HepG2 (cell line): ENCODE measurements around the gene IL1RL2. TPM values are rescaled to one million over a fixed set of nuclear protein-coding genes. Genes with fewer than 3 reads are reported as not detected.

Experiments used
- ATAC-seq: fragments of 200-7000 bp; cut with Tn5 transposase; 3 replicates; pipeline ENCODE4 v1.9.1; 2020; ENCODE audit warnings: mild to moderate bottlenecking, moderate library complexity
- BruUV-seq: library from RNA; stranded (reverse); fragments of 400-500 nt; replicated peaks from 2 replicates; lab custom pipeline; 2021; lab: Mats Ljungman, UMichigan
- CTCF ChIA-PET: fragments of 300-600 bp; formaldehyde crosslinking; extraction: SDS; loops from one replicate; lab custom pipeline; 2021; ENCODE audit warnings: low total read pairs, inconsistent platforms, low intra/inter-chr PET ratio; lab: Yijun Ruan, JAX
- POLR2A ChIA-PET: fragments of 350-600 bp; sonication (Branson Sonifier 250); formaldehyde crosslinking; loops from one replicate; lab custom pipeline; 2020; ENCODE audit warnings: antibody characterized with exemption, inconsistent platforms; lab: Yijun Ruan, JAX
- DNase-seq: peaks from one replicate; pipeline ENCODE4 v3.0.0-alpha.2; 2015; ENCODE audit warnings: low spot score
- FAIRE-seq: peaks from 3 replicates; lab custom pipeline; 2011; peaks lifted over from hg19 to GRCh38; lab: Jason Lieb, UNC
- H2AFZ ChIP-seq: one replicate; pipeline ENCODE4 v1.6.1; 2011; ENCODE audit warnings: low read length, inconsistent platforms
- H3K27ac ChIP-seq: fragments of 300-600 bp; 3 replicates; pipeline ENCODE4 v1.8.0; 2011; ENCODE audit warnings: mixed run types, mild to moderate bottlenecking, mixed read lengths, low read length, inconsistent platforms; ENCODE audit not compliant: insufficient read depth; ENCODE audit errors: extremely low read length
- H3K27me3 ChIP-seq, 2 experiments: fragments of 200-600 bp in 1 of 2; 2 replicates in 1 of 2; 3 replicates in 1 of 2; pipeline versions ENCODE4 v1.6.0 to v1.8.0; 2011; ENCODE audit warnings: low read length in 2 of 2, mild to moderate bottlenecking in 2 of 2, moderate library complexity in 2 of 2, inconsistent platforms in 1 of 2; ENCODE audit not compliant: insufficient read depth in 2 of 2, control insufficient read depth in 1 of 2
- H3K36me3 ChIP-seq, 2 experiments: fragments of 200-600 bp in 1 of 2; replicated peaks in 1 of 2; 2 replicates in 1 of 2; 3 replicates in 1 of 2; pipeline versions ENCODE4 v1.5.1 to v1.8.0; 2011; ENCODE audit warnings: low read length in 2 of 2, inconsistent platforms in 1 of 2; ENCODE audit not compliant: insufficient read depth in 2 of 2, control insufficient read depth in 1 of 2
- H3K4me1 ChIP-seq: 2 replicates; pipeline ENCODE4 v1.5.1; 2012; ENCODE audit warnings: low read length, inconsistent platforms; ENCODE audit not compliant: insufficient read depth
- H3K4me2 ChIP-seq: 2 replicates; pipeline ENCODE4 v1.6.0; 2011; ENCODE audit warnings: low read depth, low read length, inconsistent platforms
- H3K4me3 ChIP-seq, 3 experiments: fragments of 200-600 bp in 1 of 3; sonication (generic), shearing (Covaris generic) in 1 of 3; replicated peaks in 1 of 3; 2 replicates each; pipeline ENCODE4 v1.5.1; 2011 to 2016; ENCODE audit warnings: low read length in 3 of 3, inconsistent platforms in 2 of 3, low read depth in 2 of 3, mild to moderate bottlenecking in 2 of 3, control low read depth in 1 of 3, mixed read lengths in 1 of 3; ENCODE audit not compliant: insufficient read depth in 1 of 3
- H3K79me2 ChIP-seq: one replicate; pipeline ENCODE4 v1.6.1; 2011; ENCODE audit warnings: low read length, inconsistent platforms; ENCODE audit not compliant: insufficient read depth
- H3K9ac ChIP-seq: 2 replicates; pipeline ENCODE4 v1.6.0; 2011; ENCODE audit warnings: mild to moderate bottlenecking, low read depth, low read length, inconsistent platforms; ENCODE audit not compliant: insufficient read depth
- H3K9me3 ChIP-seq: 2 replicates; pipeline ENCODE4 v1.5.1; 2012; ENCODE audit warnings: mild to moderate bottlenecking, low read length
- H4K20me1 ChIP-seq: 2 replicates; pipeline ENCODE4 v1.6.0; 2011; ENCODE audit warnings: inconsistent platforms, mild to moderate bottlenecking, low read length, moderate library complexity; ENCODE audit not compliant: insufficient read depth
- CBX5 ChIP-seq: sonication (generic); formaldehyde crosslinking; IDR thresholded peaks from 2 replicates; pipeline ENCODE4 v1.4.0; 2020; ENCODE audit warnings: missing genetic modification reagents, borderline replicate concordance
- FOSL1 ChIP-seq: sonication (generic); formaldehyde crosslinking; IDR thresholded peaks from 2 replicates; pipeline ENCODE4 v1.9.0; 2021; ENCODE audit warnings: missing genetic modification reagents, borderline replicate concordance
- HMGXB4 ChIP-seq, 2 experiments: sonication (generic) in 1 of 2; formaldehyde crosslinking in 1 of 2; IDR thresholded peaks; 2 replicates each; pipeline versions ENCODE4 v1.4.0 to v1.6.1; 2018 to 2020; ENCODE audit warnings: missing genetic modification reagents in 2 of 2, borderline replicate concordance in 1 of 2, low read depth in 1 of 2, mild to moderate bottlenecking in 1 of 2, missing biosample characterization in 1 of 2
- TAF15 ChIP-seq: fragments of 200-400 bp; formaldehyde crosslinking; IDR thresholded peaks from one replicate; pipeline ENCODE4 v1.6.1; 2018; ENCODE audit warnings: mild to moderate bottlenecking, low read depth, low read length; ENCODE audit not compliant: poor library complexity, severe bottlenecking
- TOPORS ChIP-seq: sonication (generic); formaldehyde crosslinking; IDR thresholded peaks from 2 replicates; pipeline ENCODE4 v1.8.0; 2023; ENCODE audit warnings: mild to moderate bottlenecking, missing genetic modification reagents
- ZBTB25 ChIP-seq: IDR thresholded peaks from 2 replicates; pipeline ENCODE4 v1.6.1; 2018; ENCODE audit warnings: missing genetic modification reagents
- ZBTB26 ChIP-seq: IDR thresholded peaks from 2 replicates; pipeline ENCODE4 v1.6.1; 2016; ENCODE audit warnings: missing compliant biosample characterization, missing genetic modification reagents, borderline replicate concordance
- ZFP41 ChIP-seq: sonication (generic); formaldehyde crosslinking; IDR thresholded peaks from 2 replicates; pipeline ENCODE4 v1.4.0; 2020; ENCODE audit warnings: mild to moderate bottlenecking, missing genetic modification reagents, borderline replicate concordance
- ZMYM4 ChIP-seq: sonication (generic); formaldehyde crosslinking; IDR thresholded peaks from 2 replicates; pipeline ENCODE4 v1.8.1; 2023; ENCODE audit warnings: mild to moderate bottlenecking, missing genetic modification reagents
- ZNF143 ChIP-seq: sonication (generic); formaldehyde crosslinking; IDR thresholded peaks from 2 replicates; pipeline ENCODE4 v1.4.0; 2020; ENCODE audit warnings: missing genetic modification reagents
- ZNF430 ChIP-seq: sonication (generic); formaldehyde crosslinking; IDR thresholded peaks from 2 replicates; pipeline ENCODE4 v1.9.0; 2021; ENCODE audit warnings: mild to moderate bottlenecking, missing genetic modification reagents
- ZNF841 ChIP-seq: sonication (generic); formaldehyde crosslinking; IDR thresholded peaks from 2 replicates; pipeline ENCODE4 v1.8.1; 2023; ENCODE audit warnings: missing genetic modification reagents, borderline replicate concordance
- ZNF891 ChIP-seq: sonication (generic); formaldehyde crosslinking; IDR thresholded peaks from 2 replicates; pipeline ENCODE4 v1.5.0; 2020; ENCODE audit warnings: mild to moderate bottlenecking, missing genetic modification reagents
- ZSCAN12 ChIP-seq: sonication (generic); formaldehyde crosslinking; IDR thresholded peaks from 2 replicates; pipeline ENCODE4 v1.9.0; 2021; ENCODE audit warnings: mild to moderate bottlenecking, missing genetic modification reagents
- ZSCAN9 ChIP-seq: IDR thresholded peaks from 2 replicates; pipeline ENCODE4 v1.6.1; 2016; ENCODE audit warnings: borderline replicate concordance
- WGBS: methylation state at CpG from one replicate; pipeline ENCODE4 v1.1.6; 2017; ENCODE audit warnings: low lambda C conversion rate; 5-methylcytosine and 5-hydroxymethylcytosine counted together
- in situ Hi-C: cut with HindIII; loops from 2 replicates; pipeline ENCODE4 v1.10.0; 2017; ENCODE audit warnings: low pct_unique_long_range_greater_than_20kb; ENCODE audit not compliant: extremely low pct_ligation_motif_present
- intact Hi-C: fragments of 100-400 bp; cut with micrococcal nuclease; formaldehyde crosslinking; loops from one replicate; pipeline ENCODE4 v1.10.0; 2022; ENCODE audit not compliant: unreplicated experiment
- polyA plus RNA-seq, 8 experiments: library from polyadenylated mRNA; depleted of rRNA in 3 of 8; stranded (reverse) in 7 of 8; unstranded in 1 of 8; fragments of >200 nt; fragmentation: Illumina TruSeq in 4 of 8; extraction: Trizol in 4 of 8; gene quantifications; 2 replicates each; pipeline versions ENCODE4 v1.2.1 to v1.2.3, GENCODE V29; 2011 to 2016; ENCODE audit warnings: low read depth in 4 of 8, missing spikeins in 1 of 8, mixed read lengths in 1 of 8; ENCODE audit not compliant: insufficient read depth in 1 of 8
- total RNA-seq, 5 experiments: library from RNA; depleted of rRNA; stranded (reverse); fragments of >200 nt; fragmentation: Illumina TruSeq; extraction: Trizol; gene quantifications; 2 replicates each; pipeline ENCODE4 v1.2.3, GENCODE V29; 2016; ENCODE audit warnings: low read depth in 1 of 5
- TF ChIP-seq, protein P1 (sequence below): sonication (generic); formaldehyde crosslinking; IDR thresholded peaks from 2 replicates; pipeline ENCODE4 v1.4.0; 2020; ENCODE audit warnings: missing genetic modification reagents, low read depth, mild to moderate bottlenecking, borderline replicate concordance
- TF ChIP-seq, protein P2 (sequence below): sonication (generic); formaldehyde crosslinking; IDR thresholded peaks from 2 replicates; pipeline ENCODE4 v1.9.0; 2021; ENCODE audit warnings: missing genetic modification reagents, mild to moderate bottlenecking, borderline replicate concordance

IL1RL2 gene
- total and polyA plus RNA-seq, 2 of the 13 experiments (the other 11 are each of a cell fraction or from before 2014, with no cell fraction given) = 0.03 TPM; not detected in 1

GRCh38 chr2:102206666-102207341 lies 20.0 kb downstream of the IL1RL2 start:
- Histone ChIP-seq H3K4me3 (no peak overlapping the region), H3K4me2 (no peak overlapping the region), H3K4me1 (peaks cover 32% of the 10 kb centered on the region), H3K9ac (no peak overlapping the region), H4K20me1 (no peaks in the 10 kb centered on the region), H3K79me2 (no peaks in the 10 kb centered on the region), H3K27ac (no peak overlapping the region), H3K36me3 (no peaks in the 10 kb centered on the region), H3K27me3 (peaks cover 0 to 11% of the 10 kb centered on the region in 2 experiments; a peak in 1 of 5 replicates), H3K9me3 (no peaks in the 10 kb centered on the region), H2AFZ (no peak overlapping the region)
- intact Hi-C loops (no loop called here), in situ Hi-C loops (no loop called here)
- ChIA-PET POLR2A (no interaction called here), CTCF (no interaction called here)
- ATAC-seq (peak; percentile 30), FAIRE-seq (no peak), DNase-seq (no peak)
- WGBS = 47% methylated on average over 5 of the region's 5 CpGs
- BruUV-seq = no TSS peak
- TF ChIP-seq ZFP41 (CRISPR knock-in tag) (no peak), ZNF841 (CRISPR knock-in tag) (no peak), HMGXB4 (CRISPR knock-in tag; IDR thresholded peaks at IDR 0.05; ENCODE audit: borderline replicate concordance in 1 of 2, low read depth in 1 of 2) (no peak), ZBTB26 (CRISPR knock-in tag) (no peak), ZNF891 (CRISPR knock-in tag) (no peak), TAF15 (no peak), ZNF430 (CRISPR knock-in tag) (no peak), ZSCAN9 (CRISPR knock-in tag) (no peak), ZNF143 (CRISPR knock-in tag) (no peak), CBX5 (no peak), FOSL1 (CRISPR knock-in tag) (no peak), ZMYM4 (no peak), ZSCAN12 (CRISPR knock-in tag) (no peak), ZBTB25 (CRISPR knock-in tag) (no peak), TOPORS (CRISPR knock-in tag) (no peak)
- TF ChIP-seq, protein P1, sequence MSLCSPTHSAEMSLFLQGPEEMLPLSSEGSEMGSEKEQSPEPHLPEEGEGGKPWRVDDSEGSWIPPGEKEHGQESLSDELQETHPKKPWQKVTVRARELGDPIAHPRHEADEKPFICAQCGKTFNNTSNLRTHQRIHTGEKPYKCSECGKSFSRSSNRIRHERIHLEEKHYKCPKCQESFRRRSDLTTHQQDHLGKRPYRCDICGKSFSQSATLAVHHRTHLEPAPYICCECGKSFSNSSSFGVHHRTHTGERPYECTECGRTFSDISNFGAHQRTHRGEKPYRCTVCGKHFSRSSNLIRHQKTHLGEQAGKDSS (CRISPR knock-in tag) = no peak
- TF ChIP-seq, protein P2, sequence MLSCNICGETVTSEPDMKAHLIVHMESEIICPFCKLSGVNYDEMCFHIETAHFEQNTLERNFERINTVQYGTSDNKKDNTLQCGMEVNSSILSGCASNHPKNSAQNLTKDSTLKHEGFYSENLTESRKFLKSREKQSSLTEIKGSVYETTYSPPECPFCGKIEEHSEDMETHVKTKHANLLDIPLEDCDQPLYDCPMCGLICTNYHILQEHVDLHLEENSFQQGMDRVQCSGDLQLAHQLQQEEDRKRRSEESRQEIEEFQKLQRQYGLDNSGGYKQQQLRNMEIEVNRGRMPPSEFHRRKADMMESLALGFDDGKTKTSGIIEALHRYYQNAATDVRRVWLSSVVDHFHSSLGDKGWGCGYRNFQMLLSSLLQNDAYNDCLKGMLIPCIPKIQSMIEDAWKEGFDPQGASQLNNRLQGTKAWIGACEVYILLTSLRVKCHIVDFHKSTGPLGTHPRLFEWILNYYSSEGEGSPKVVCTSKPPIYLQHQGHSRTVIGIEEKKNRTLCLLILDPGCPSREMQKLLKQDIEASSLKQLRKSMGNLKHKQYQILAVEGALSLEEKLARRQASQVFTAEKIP = no peak
